ENCODE measurements around the gene RPP14.
A peak's percentile ranks its signal among the peaks of the same experiment; 100 is the strongest.

Gene RPP14

GRCh38 chr3:58291671-58292338, 14.2 kb upstream of the RPP14 start:
- DNase-seq: no peak

GRCh38 chr3:58292866-58293265, 13.2 kb upstream of the RPP14 start:
- no peak for DNase-seq

GRCh38 chr3:58293516-58293915, 12.5 kb upstream of the RPP14 start:
- DNase-seq: peak in 35 of 56 donors; percentile 12 to 71 (median 36)

GRCh38 chr3:58296269-58296668, 9.8 kb upstream of the RPP14 start:
- peak in 51 of 56 donors; percentile 16 to 88 (median 64) for DNase-seq

GRCh38 chr3:58296843-58297242, 9.2 kb upstream of the RPP14 start:
- peak in 1 of 56 donors; percentile 26 for DNase-seq

- no peak for DNase-seq
These were observed 7.9 kb upstream of the RPP14 start for GRCh38 chr3:58298190-58298589.

GRCh38 chr3:58299075-58299474, 7.0 kb upstream of the RPP14 start:
- no peak for DNase-seq

GRCh38 chr3:58299839-58300516, 6.1 kb upstream of the RPP14 start:
- DNase-seq: peak in 6 of 56 donors; percentile 8 to 56 (median 22)

GRCh38 chr3:58307639-58308215, 1.7 kb downstream of the RPP14 start:
- DNase-seq: no peak

- peak in 2 of 56 donors; percentile 20 to 47 for DNase-seq
These were observed 2.7 kb downstream of the RPP14 start for GRCh38 chr3:58308728-58309127.

GRCh38 chr3:58317811-58318210, 11.8 kb downstream of the RPP14 start:
- DNase-seq: no peak

- DNase-seq: no peak
These were observed 15.7 kb downstream of the RPP14 start for GRCh38 chr3:58321791-58322190.

GRCh38 chr3:58322793-58323192, 16.7 kb downstream of the RPP14 start:
- DNase-seq: no peak

GRCh38 chr3:58323529-58324390, 17.7 kb downstream of the RPP14 start:
- DNase-seq: no peak

GRCh38 chr3:58324391-58325390, 18.6 kb downstream of the RPP14 start:
- DNase-seq: no peak

GRCh38 chr3:58325525-58325992, 19.5 kb downstream of the RPP14 start:
- DNase-seq: no peak

GRCh38 chr3:58326267-58326900, 20.3 kb downstream of the RPP14 start:
- DNase-seq: no peak

GRCh38 chr3:58329150-58329921, 23.3 kb downstream of the RPP14 start:
- no peak for DNase-seq

- no peak for DNase-seq
These were observed 23.9 kb downstream of the RPP14 start for GRCh38 chr3:58329922-58330413.
